GM12872 (cell line): ENCODE results near the gene CD2AP.

Source experiments
- TF ChIP-seq, protein P1 (sequence below): IDR thresholded peaks from 3 replicates; pipeline ENCODE4 v1.5.1; 2011; ENCODE audit warnings: low read depth, mild to moderate bottlenecking, low read length, moderate library complexity; ENCODE audit not compliant: insufficient read depth

Gene CD2AP

GRCh38 chr6:47651505-47651944 is 173.9 kb downstream of the CD2AP start:
- TF ChIP-seq, protein P1, sequence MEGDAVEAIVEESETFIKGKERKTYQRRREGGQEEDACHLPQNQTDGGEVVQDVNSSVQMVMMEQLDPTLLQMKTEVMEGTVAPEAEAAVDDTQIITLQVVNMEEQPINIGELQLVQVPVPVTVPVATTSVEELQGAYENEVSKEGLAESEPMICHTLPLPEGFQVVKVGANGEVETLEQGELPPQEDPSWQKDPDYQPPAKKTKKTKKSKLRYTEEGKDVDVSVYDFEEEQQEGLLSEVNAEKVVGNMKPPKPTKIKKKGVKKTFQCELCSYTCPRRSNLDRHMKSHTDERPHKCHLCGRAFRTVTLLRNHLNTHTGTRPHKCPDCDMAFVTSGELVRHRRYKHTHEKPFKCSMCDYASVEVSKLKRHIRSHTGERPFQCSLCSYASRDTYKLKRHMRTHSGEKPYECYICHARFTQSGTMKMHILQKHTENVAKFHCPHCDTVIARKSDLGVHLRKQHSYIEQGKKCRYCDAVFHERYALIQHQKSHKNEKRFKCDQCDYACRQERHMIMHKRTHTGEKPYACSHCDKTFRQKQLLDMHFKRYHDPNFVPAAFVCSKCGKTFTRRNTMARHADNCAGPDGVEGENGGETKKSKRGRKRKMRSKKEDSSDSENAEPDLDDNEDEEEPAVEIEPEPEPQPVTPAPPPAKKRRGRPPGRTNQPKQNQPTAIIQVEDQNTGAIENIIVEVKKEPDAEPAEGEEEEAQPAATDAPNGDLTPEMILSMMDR, result no peak

- TF ChIP-seq, protein P1, result no peak
Observed at GRCh38 chr6:47653706-47654105, 176.1 kb downstream of the CD2AP start.

- TF ChIP-seq, protein P1, result no peak
Observed at GRCh38 chr6:47654255-47654654, 176.7 kb downstream of the CD2AP start.

- TF ChIP-seq, protein P1, result no peak
Observed at GRCh38 chr6:47655719-47656595, 178.4 kb downstream of the CD2AP start.

DNA sequence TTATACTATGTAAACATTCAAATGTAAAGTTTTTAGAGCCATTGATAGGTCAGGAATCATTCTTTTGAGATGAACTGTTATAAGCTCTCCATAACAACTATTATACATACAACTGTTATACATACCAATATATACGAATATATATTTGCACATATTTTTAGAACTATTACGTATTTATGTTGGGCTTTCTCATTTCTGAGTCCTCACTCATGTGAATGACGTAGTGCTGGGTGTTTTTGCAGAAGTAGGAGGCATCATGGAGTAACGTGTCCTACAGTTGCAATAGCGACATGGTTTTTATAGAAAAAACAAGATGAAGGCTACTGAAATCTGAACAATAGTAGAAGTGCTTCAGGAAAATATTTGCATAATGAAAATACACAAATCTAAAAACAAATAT is 184.4 kb downstream of the CD2AP start:
- TF ChIP-seq, protein P1, result no peak

- TF ChIP-seq, protein P1, result no peak
Observed at GRCh38 chr6:47663462-47664216, 186.1 kb downstream of the CD2AP start.

GRCh38 chr6:47665112-47665511 is 187.5 kb downstream of the CD2AP start:
- TF ChIP-seq, protein P1, result no peak
